ENCODE measurements around the gene ASCL5.

DNA sequence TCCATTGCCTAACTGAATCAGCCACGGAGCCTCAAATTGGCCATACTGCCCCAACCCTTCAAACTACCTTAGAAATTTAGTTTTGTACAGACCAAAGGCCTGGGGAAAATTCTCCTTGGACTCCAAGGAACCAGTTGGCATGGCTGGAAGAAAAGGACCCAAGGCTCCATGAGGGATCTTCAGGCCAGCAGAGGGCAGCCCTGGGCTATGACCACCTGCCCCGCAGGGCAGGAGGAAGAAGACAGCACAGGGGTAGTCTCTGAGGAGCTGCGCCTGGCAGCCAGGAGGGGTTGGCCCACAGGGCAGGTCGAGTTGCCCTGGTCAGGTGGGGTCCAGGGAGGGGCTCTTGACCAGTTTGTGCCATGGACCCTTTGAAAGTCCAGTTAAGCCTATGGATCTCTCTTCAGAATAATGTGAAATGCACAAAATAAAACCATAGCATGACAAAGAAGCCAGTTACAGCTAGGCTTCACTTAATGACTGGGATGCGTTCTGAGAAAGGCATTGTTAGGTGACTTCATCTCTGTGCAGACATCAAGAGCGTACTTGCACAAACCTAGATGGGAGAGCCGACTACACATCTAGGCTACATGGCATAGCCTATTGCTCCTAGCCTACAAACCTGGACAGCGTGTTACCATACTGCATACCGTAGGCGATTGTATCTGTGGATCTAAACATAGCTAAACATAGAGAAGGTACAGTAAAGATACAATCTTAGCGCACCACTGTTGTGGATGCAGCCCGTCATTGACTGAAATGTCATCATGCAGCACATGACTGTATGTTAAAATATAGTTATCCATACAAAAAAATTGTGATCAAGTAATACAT lies 40.9 kb downstream of the ASCL5 start:
- TF ChIP-seq CTCF (IDR thresholded peaks at IDR 0.05) (peak; percentile 44 to 69 (median 66)), POLR2A (IDR thresholded peaks at IDR 0.05) (no peak)

All from adrenal gland (tissue), 5 donors.